GM18951 (cell line): ENCODE results near the gene IPMK.
"Not testable (repeated sequence)": the region's sequence is repeated elsewhere in the genome, so short reads cannot be mapped to it uniquely, and the experiment has no call there.

Experiments
- POLR2A ChIP-seq: IDR thresholded peaks from 4 replicates; pipeline ENCODE4 v1.6.1; 2011; ENCODE audit warnings: mild to moderate bottlenecking; ENCODE audit not compliant: insufficient read length, insufficient read depth; ENCODE audit errors: extremely low read depth
- in situ Hi-C: fragments of 300-500 bp; cut with MboI; formaldehyde crosslinking; loops from one replicate; pipeline ENCODE4 v1.12.0; 2022; ENCODE audit warnings: low sequenced_read_pairs, mixed read lengths, inconsistent platforms; ENCODE audit not compliant: unreplicated experiment

IPMK gene

DNA sequence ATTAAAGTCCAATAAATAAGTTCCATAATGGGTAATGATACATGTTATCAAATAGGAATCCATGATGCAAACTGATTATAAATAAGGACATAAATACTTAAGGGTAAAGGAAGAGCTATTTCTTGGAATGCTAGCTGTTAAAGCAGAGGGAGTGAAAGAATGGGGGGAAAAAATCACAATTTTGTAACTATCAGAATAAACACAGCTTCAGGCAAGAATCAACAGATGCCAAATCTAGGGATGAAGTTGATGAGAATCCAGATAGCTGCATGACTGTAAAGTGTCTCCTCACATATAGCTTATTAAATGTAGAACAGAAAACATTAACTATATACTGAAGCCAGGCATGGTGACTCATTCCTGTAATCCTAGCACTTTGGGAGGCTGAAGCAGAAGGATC is 4.9 kb downstream of the IPMK start:
- in situ Hi-C loops: no loop called here
- no peak for TF ChIP-seq POLR2A

DNA sequence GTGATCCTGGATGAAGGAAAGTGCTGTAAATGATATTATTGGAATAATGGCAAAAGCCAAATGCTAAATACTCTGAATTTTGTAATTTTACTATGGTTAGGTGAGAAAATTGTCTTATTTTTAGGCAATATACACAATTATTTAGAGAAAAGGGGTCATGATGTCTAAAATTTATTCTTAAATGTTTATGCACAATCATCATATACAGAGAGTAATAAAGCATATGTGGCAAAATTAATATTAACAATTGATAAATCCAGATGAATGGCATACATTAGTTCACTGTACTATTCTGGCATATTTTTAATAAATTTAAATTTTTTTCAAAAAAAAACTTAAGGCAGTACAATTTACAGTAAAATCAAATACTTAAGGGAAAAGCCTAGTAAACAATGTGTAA is 7.4 kb downstream of the IPMK start:
- TF ChIP-seq POLR2A: no peak
- in situ Hi-C loops: no loop called here

GRCh38 chr10:58258977-58259692 is 8.6 kb downstream of the IPMK start:
- in situ Hi-C loops: no loop called here
- TF ChIP-seq POLR2A: no peak

DNA sequence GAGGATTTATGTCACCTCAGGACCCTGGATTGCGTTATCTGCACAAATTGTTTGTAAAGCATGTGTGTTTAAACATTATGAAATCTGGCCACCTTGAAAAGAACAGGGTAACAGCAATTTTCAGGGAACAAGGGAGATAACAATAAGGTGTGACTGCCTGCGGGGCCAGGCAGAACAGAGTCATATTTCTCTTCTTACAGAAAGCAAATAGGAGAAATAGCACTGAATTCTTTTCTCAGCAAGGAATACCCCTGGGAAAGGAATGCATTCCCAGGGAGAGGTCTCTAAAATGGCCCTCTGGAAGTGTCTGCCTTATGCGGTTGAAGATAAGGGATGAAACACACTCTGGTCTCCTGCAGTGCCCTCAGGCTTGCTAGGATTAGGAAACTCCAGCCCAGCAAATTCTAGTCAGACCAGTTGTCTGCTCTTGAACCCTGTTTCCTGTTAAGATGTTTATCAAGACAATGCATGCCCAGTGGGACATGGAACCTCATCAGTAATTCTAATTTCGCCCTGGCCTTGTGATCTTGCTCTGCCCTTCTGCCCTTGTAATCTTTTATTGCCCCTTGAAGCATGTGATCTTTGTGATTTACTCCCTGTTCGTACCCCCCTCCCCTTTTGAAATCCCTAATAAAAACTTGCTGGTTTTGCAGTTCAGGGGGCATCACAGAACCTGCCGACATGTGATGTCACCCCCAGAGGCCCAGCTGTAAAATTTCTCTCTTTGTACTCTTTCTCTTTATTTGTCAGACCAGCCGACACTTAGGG is 11.5 kb downstream of the IPMK start:
- in situ Hi-C loops: not testable (repeated sequence)

GRCh38 chr10:58254644-58255043 is 13.1 kb downstream of the IPMK start:
- no peak for TF ChIP-seq POLR2A
- in situ Hi-C loops: no loop called here

DNA sequence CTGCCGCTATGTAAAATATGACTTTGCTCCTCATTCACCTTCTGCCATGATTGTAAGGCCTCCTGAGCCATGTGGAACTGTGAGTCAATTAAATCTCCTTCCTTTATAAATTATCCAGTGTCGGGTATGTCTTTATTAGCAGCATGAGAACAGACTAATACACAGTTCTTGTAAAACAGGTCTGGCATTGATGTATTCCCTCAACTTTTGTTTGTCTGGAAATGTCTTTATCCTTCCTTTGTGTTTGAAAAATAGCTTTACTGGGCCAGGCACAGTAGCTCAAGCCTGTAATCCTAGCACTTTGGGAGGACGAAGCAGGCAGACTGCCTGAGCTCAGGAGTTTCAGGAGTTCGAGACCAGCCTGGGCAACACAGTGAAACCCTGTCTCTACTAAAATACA is 14.5 kb downstream of the IPMK start:
- in situ Hi-C loops: no loop called here
- TF ChIP-seq POLR2A: no peak

DNA sequence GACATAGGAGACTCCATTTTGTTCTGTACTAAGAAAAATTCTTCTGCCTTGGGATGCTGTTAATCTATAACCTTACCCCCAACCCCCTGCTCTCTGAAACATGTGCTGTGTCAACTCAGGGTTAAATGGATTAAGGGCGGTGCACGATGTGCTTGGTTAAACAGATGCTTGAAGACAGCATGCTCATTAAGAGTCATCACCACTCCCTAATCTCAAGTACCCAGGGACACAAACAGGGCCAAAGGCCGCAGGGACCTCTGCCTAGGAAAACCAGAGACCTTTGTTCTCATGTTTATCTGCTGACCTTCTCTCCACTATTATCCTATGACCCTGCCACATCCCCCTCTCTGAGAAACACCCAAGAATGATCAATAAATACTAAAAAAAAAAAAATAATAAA is 23.0 kb downstream of the IPMK start:
- in situ Hi-C loops: not testable (repeated sequence)

- in situ Hi-C loops: not testable (repeated sequence)
These were observed 23.5 kb downstream of the IPMK start for GRCh38 chr10:58244242-58244641.

GRCh38 chr10:58243801-58244200 is 23.9 kb downstream of the IPMK start:
- in situ Hi-C loops: not testable (repeated sequence)

DNA sequence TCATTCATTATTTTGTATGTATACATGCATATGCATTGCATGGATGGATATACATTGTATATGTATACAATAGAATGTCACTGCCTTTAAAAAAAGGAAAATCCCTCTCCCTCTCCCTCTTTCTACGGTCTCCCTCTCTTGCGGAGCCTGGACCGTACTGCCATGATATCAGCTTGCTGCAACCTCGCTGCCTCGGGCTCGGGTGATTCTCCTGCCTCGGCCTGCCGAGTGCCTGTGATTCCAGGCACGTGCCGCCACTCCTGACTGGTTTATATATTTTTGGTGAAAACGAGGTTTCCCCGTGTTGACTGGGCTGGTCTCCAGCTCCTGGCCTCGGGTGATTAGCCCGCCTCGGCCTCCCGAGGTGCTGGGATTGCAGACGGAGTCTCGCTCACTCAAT is 24.4 kb downstream of the IPMK start:
- no peak for TF ChIP-seq POLR2A
- in situ Hi-C loops: no loop called here

GRCh38 chr10:58241346-58241745 is 26.3 kb downstream of the IPMK start:
- in situ Hi-C loops: no loop called here

GRCh38 chr10:58240531-58240930 is 27.2 kb downstream of the IPMK start:
- in situ Hi-C loops: no loop called here
- TF ChIP-seq POLR2A: no peak

More at GRCh38 chr10:58241346-58241745, 26.3 kb downstream of the IPMK start:
- TF ChIP-seq POLR2A: no peak

DNA sequence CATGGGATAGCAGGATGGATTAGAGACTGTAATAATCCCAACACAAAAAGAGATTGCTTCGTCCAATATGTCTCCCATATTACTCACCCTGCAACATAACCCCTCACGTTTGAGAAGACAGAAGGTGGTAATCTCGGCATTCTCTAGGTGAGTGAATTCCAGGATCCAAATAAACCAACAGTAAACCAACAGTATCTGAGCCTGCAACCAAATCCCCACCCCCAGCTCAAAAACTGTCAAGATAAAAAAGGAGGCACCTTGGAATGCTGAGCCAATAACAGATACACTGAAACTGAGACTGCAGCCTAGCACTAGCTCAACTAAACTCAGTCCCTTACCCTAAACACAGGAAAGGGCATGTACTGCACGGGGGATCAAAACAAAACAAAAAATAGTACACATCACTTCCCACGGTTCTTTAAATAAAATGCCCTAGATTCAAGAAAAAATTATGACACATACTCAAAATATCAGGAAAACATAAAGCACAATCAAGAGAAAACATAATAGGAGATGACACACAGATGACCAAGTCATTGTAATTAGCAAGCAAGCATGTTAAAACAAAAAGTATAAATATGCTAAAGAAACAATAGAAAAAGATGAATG is 28.0 kb downstream of the IPMK start:
- in situ Hi-C loops: no loop called here

More for the DNA sequence above, 28.0 kb downstream of the IPMK start:
- no peak for TF ChIP-seq POLR2A
